COLO829 (cell line): Measurements from ENCODE around the gene EPPIN.
"Not testable (repeated sequence)": the region's sequence is repeated elsewhere in the genome, so short reads cannot be mapped to it uniquely, and the experiment has no call there.

Experiments used
- DNase-seq: peaks from one replicate; pipeline ENCODE4 v3.0.0; 2012; ENCODE audit warnings: low spot score

The EPPIN gene

DNA sequence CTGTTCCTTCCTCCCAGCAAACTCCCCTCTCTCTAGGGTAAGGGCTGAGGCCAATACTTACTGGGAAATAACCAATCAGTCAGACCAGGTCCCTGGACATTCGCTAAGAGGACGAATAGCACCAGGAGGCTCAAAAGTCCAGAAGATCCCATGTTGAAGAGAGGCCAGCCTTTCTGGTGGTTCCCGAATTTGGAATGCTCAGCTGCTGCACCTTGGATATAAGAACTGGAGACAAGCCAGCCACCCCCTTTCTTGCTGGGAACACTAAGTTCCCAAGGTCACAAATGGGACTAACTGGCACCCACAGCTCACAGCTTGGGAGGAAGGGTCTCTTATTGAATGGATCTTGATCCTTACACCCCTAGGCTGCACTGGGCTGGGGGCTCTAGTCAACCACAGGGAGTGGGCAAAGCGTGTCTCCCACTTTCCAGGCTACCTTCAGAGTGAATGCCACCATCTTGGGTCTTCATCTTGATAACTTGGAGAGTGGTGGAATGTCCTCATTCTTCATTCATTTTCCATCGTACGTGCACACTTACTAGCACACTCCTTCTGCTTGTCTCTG is at the start of gene EPPIN:
EPPIN (minus strand) TSS at position 196 of the 565 bp plus-strand sequence; CDS start at position 152, 44 bp downstream.
- DNase-seq = no peak

DNA sequence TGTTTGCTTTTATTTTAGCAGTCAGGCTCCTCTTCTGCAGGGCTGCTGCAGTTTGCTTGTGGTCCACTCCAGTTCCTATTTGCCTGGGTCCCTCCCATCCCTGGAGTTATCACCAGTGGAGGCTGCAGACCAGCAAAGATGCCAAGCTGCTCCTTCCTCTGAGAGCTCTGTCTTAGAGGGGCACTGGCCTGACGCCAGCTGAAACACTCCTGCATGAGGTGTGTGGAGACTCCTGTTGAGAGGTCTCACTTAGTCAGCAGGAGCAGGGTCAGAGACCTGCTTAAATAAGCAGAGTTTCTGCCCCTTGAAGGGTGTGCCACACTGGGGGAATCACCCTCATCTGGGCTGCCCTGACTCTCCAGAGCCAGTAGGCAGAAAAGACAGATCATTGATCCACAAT is 48.0 kb upstream of the EPPIN start:
- no peak for DNase-seq

GRCh38 chr20:45593498-45593897 is 46.3 kb upstream of the EPPIN start:
- no peak for DNase-seq

DNA sequence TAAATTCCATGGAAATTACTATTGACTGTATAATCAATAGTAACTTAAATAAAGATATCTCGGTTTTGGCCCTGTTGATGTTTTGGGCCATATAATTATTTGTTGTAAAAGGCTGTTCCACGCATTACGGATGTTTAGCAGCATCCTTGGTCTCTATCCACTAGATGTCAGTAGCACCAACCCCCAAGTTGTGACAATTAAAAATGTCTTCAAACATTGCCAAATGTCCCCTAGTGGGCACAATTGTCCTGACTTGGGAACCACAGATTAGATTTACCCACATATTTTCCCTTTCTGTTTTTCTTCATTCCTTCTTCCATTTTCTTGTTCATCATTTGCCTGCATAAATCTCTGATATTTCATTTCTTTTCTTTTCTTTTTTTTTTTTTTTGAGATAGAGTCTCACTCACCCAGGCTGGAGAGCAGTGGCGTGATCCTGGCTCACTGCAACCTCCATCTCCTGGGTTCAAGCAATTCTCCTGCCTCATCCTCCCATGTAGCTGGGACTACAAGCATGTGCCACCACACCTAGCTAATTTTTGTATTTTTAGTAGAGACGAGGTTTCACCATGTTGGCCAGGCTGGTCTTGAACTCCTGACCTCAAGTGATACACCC is 45.5 kb upstream of the EPPIN start:
- peak; percentile 40 for DNase-seq

GRCh38 chr20:45589725-45590124 is 42.5 kb upstream of the EPPIN start:
- DNase-seq = no peak

DNA sequence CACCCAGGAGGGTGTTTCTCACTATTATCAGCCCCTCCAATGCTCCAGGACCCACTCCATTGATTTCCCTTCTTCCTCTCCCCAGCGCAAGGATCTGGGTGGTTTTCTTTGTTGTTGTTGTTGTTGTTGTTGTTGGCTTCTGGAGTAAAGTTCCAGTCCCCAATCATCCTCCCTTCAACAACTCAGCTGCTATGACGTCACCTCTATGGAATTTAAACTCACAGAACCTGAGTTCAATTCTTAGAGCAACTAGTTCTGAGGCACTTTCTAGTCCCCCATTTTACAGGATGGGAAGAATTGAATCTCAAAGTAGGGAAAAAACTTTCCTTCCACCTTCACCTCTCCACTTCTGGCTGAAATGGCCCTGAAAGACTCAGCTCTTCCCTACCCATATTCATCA is 41.6 kb upstream of the EPPIN start:
- no peak for DNase-seq

- DNase-seq = not testable (repeated sequence)
Observed at GRCh38 chr20:45585986-45586385, 38.8 kb upstream of the EPPIN start.

DNA sequence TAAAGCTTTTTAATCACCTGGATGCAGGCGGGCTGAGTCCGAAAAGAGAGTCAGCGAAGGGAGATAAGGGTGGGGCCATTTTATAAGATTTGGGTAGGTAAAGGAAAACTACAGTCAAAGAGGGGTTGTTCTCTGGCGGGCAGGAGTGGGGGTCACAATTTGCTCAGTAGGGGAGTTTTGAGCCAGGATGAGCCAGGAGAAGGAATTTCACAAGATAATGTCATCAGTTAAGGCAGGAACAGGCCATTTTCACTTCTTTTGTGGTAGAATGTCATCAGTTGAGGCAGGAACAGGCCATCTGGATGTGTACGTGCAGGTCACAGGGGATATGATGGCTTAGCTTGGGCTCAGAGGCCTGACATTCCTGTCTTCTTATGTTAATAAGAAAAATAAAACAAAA is 37.1 kb upstream of the EPPIN start:
- DNase-seq = not testable (repeated sequence)

DNA sequence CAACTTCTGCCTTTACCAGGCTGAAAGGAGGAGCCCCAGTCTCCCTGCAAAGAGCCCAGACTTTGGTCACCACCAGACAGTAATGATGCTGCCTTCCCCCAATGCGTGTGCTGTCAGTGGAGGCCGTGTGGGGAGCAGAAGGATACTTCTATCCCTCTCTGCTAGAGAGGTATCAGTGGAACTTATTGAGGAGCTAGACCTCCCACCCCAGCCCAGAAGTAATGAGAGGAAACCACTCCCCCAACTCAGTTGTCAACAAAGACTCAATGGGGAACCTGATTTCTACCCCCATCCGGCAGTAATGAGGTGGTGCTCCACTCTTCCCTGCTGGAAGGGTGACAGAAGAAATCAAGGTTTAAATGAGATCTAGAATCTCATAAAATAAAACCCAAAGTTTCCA is 36.3 kb upstream of the EPPIN start:
- no peak for DNase-seq

- DNase-seq = no peak
Observed at GRCh38 chr20:45581702-45582101, 34.5 kb upstream of the EPPIN start.

GRCh38 chr20:45579184-45579583 is 32.0 kb upstream of the EPPIN start, which contains the start of gene WFDC8:
Gene WFDC8 (minus strand): TSS chr20:45579284. CDS start chr20:45579247, 37 bp downstream.
- no peak for DNase-seq

GRCh38 chr20:45578231-45578630 is 31.0 kb upstream of the EPPIN start:
- DNase-seq = no peak

- DNase-seq = no peak
Observed at GRCh38 chr20:45576995-45577394, 29.8 kb upstream of the EPPIN start.

DNA sequence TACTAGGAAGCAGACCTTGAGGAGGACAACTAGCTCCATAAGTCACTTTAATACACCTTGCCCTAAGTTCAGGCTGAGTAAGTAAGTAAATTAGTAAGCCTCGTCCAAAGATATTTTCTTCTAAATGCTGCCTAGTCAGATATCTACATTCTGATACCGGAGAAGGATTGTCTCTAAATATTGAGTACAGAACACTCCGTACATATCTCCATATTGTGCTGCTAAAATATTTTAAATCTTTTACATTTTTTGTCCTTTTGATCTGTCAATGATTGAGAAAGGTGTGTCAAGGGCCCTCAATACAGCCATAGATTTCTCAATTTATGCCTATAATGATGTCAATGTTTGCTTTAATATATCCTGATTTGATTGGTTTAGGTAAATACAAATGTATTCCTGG is 28.7 kb upstream of the EPPIN start:
- DNase-seq = no peak

GRCh38 chr20:45569650-45570049 is 22.4 kb upstream of the EPPIN start:
- not testable (repeated sequence) for DNase-seq

DNA sequence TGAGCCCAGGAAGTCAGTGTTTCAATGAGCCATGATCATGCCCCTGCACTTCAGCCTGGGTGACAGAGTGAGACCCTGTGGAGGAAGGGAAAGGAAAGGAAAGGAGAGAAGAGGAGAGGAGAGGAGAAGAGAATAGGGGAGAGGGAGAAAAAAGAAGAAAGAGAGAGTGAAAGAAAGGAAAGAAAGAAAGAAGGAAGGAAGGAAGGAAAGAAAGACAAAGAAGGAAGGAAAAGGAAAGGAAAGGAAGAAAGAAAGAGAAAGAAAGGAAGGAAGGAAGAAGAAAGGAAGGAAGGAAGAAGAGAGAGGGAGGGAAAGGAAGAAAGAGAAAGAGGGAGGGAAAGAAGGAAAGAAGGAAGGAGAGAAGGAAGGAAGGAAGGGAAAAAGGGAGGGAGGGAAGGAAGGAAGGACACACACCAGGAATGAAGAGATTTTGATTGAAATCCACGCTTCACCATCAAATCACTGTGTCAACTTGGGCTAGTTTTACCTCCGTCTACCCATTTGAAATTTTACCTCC is 17.6 kb upstream of the EPPIN start:
- DNase-seq = no peak

- DNase-seq = no peak
Observed at GRCh38 chr20:45555198-45555597, 8.0 kb upstream of the EPPIN start.

GRCh38 chr20:45552456-45552855 is 5.3 kb upstream of the EPPIN start:
- DNase-seq = no peak

GRCh38 chr20:45550765-45551164 is 3.6 kb upstream of the EPPIN start:
- no peak for DNase-seq

- DNase-seq = no peak
Observed at GRCh38 chr20:45548410-45548809, 1.2 kb upstream of the EPPIN start.

GRCh38 chr20:45545754-45546453 is 1.3 kb downstream of the EPPIN start:
- peak; percentile 47 for DNase-seq

DNA sequence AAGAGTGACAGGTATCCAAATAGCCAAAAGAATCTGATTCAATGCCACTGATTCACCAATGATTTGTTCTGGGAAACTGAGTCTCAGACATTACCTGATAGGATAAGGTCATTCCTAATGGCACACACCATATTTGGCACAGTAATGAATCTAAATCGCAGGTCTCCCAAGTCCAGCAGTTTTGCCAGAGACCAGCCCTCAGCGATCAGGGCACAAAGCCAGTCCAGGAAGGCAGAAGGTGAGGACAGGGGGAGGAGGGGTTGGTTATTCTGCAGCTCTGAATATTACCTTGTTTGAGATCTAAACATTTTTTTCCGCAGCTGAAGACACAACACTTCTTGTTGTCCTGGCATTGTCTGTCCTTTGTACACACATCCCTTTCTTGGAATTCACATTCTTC is 1.9 kb downstream of the EPPIN start:
- no peak for DNase-seq

DNA sequence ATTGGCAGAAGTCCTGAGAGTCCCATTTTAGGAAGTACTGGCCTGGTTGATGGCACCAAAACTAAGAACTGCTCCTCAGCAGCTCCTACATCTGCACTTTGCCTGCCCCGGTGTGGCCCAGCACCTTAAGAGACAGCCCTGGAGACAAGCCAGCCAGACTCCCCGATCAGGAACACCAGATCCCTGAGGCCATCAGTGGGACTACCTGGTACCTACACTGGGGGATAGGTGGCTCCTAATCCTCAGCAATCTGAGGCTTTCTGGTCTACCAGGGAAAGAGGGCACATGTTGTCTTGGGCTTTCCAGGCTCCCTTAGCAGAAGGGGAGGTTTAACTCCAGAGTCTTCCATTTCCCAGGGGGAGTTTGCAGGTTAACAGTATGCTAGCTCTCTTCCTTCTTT is 7.8 kb downstream of the EPPIN start, which contains the start of gene WFDC6:
WFDC6 (minus strand) TSS at position 101 of the 400 bp plus-strand sequence; CDS start at position 26, 75 bp downstream.
- no peak for DNase-seq
